ENCODE data around the gene KRTAP10-2. TPM values are rescaled to one million over a fixed set of nuclear protein-coding genes. Genes with fewer than 3 reads are reported as not detected.
A peak's percentile ranks its signal among the peaks of the same experiment; 100 is the strongest.
"Not testable (repeated sequence)": the region's sequence is repeated elsewhere in the genome, so short reads cannot be mapped to it uniquely, and the experiment has no call there.

KRTAP10-2 gene
- not detected for total RNA-seq

DNA sequence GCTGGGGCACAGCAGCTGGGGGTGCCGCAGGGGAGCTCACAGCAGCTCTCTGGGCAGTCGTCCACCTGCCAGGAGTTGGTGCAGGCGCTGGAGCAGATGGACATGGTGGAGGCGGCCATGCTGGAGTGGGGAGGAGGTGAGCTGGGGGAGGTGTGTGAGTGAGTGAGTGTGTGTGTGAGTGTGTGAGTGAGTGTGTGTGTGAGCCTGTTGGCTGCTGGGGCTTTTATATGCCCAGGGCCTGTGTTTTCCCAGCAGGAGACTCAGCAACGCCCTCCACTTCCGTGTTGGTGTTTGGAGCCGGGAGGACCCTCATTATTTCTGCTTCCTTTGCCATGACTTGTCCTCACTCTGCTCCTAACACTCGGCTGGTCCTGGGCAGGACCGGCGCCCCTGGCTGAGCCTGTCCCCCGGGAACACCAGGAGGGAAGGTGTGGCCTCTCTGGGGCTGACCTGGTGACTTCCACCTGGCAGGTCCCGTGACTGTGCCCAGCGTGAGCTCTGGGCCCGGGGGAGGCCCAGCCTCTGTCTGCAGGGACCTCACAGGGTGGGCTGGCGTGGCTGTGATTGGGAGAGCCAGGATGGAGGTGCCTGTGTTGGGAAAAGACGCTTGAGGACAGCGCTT is at the start of gene KRTAP10-2:
TSS of gene KRTAP10-2 (minus strand) at position 166 of the 622 bp plus-strand sequence. CDS start at position 119, 47 bp downstream.
- H3K27ac Mint-ChIP-seq: peak within 1 kb of the TSS; percentile 51
- peaks cover 16% of the 10 kb centered on the region for H3K9me3 Mint-ChIP-seq
- no peak for DNase-seq
- H3K27me3 Mint-ChIP-seq: no peaks in the 10 kb centered on the region
- peaks cover 17% of the 10 kb centered on the region for H3K36me3 Mint-ChIP-seq (ENCODE audit: low read depth)
- POLR2A ChIA-PET: no interaction called here
- peaks cover 15% of the 10 kb centered on the region for H3K4me1 Mint-ChIP-seq
- CTCF ChIA-PET: interaction anchor here (1.0 to 1.2 kb wide), 2 partner anchors 10 to 41 kb away, joined by 3 read pairs; no protein-coding TSS in a partner anchor
- H3K4me3 Mint-ChIP-seq: no peak within 1 kb of the TSS

DNA sequence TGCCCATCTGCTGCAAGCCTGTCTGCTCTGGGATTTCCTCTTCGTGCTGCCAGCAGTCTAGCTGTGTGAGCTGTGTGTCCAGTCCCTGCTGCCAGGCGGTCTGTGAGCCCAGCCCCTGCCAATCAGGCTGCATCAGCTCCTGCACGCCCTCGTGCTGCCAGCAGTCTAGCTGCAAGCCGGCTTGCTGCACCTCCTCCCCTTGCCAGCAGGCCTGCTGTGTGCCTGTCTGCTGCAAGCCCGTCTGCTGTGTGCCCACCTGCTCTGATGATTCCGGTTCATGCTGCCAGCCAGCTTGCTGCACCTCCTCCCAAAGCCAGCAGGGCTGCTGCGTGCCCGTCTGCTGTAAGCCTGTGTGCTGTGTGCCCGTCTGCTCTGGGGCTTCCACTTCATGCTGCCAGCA is 49.8 kb upstream of the KRTAP10-2 start:
- H3K27ac Mint-ChIP-seq; H3K4me3 Mint-ChIP-seq; DNase-seq; H3K36me3 Mint-ChIP-seq (ENCODE audit: low read depth); POLR2A ChIA-PET; H3K4me1 Mint-ChIP-seq: not testable (repeated sequence)
- CTCF ChIA-PET: interaction anchor here (0.5 to 0.6 kb wide), 2 partner anchors 14 to 57 kb away, joined by 3 to 5 read pairs; no protein-coding TSS in a partner anchor
- peaks cover 16% of the 10 kb centered on the region for H3K27me3 Mint-ChIP-seq
- peaks cover 11% of the 10 kb centered on the region for H3K9me3 Mint-ChIP-seq

DNA sequence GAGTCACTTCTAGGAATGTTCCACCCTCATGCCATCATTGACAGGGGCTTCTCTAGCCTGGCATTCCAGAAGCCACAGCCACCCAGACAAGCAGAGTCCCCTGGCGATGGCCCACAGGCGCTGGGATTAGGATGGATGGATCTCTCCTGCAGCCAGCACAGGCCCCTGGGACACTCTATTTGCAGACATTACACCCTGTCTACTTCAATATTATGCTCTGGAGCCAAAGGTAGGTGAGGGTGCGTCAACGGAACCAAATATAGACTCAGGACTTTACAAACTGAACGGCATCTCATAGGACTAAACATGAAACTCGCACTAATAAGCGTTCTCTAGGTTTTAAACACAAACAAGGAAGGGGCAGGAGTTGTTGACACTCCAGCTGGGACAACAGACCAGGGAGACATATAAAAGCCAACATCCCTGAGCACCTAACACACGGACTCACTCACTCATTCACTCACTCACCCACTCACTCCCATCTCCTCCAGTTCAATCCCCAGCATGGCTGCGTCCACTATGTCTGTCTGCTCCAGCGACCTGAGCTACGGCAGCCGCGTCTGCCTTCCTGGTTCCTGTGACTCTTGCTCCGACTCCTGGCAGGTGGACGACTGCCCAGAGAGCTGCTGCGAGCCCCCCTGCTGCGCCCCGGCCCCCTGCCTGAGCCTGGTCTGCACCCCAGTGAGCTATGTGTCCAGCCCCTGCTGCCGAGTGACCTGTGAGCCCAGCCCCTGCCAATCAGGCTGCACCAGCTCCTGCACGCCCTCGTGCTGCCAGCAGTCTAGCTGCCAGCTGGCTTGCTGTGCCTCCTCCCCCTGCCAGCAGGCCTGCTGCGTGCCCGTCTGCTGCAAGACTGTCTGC is 49.0 kb upstream of the KRTAP10-2 start, which contains the start of gene KRTAP10-7:
TSS of gene KRTAP10-7 (plus strand) at position 480 of the 861 bp plus-strand sequence. CDS start at position 505, 25 bp downstream.
- Mint-ChIP-seq H3K27me3 (peaks cover 14% of the 10 kb centered on the region), H3K9me3 (peaks cover 11% of the 10 kb centered on the region)
- POLR2A ChIA-PET; H3K27ac Mint-ChIP-seq; DNase-seq; H3K4me3 Mint-ChIP-seq; CTCF ChIA-PET; H3K4me1 Mint-ChIP-seq; H3K36me3 Mint-ChIP-seq (ENCODE audit: low read depth): not testable (repeated sequence)

GRCh38 chr21:44599264-44600029 is 48.1 kb upstream of the KRTAP10-2 start:
- peaks cover 11% of the 10 kb centered on the region for H3K27me3 Mint-ChIP-seq

DNA sequence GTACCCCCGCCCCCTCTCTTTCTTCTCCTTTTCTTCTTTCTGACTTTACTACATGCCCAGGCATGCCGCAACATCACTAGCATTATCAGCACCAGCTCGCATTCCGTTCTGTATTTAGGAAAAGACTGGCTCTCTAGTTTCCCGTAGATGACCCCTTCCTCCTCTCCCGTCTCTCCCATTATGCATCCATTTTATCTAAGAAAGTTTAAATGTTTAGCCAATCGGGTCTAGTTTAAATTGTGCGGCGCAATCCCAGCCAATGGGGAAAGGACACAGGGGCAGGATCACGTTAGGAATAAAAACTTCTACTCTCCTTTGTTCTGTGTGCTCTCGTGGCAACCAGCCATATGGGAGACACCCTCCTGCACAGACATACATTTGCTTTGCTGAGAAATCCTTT is 46.8 kb upstream of the KRTAP10-2 start:
- ChIA-PET CTCF (interaction anchor here (1.2 kb wide), 1 partner anchor 28 kb away, joined by 3 read pairs; no protein-coding TSS in a partner anchor), POLR2A (no interaction called here)
- H3K4me1 Mint-ChIP-seq: peaks cover 1% of the 10 kb centered on the region
- no peaks in the 10 kb centered on the region for H3K36me3 Mint-ChIP-seq (ENCODE audit: low read depth)
- no peak overlapping the region for H3K27ac Mint-ChIP-seq
- DNase-seq: no peak
- H3K27me3 Mint-ChIP-seq: peaks cover 11% of the 10 kb centered on the region
- H3K4me3 Mint-ChIP-seq: no peak overlapping the region
- peaks cover 4% of the 10 kb centered on the region for H3K9me3 Mint-ChIP-seq

More at GRCh38 chr21:44599264-44600029, 48.1 kb upstream of the KRTAP10-2 start:
- Mint-ChIP-seq H3K4me1 (no peaks in the 10 kb centered on the region), H3K4me3 (no peak overlapping the region), H3K27ac (no peak overlapping the region), H3K36me3 (ENCODE audit: low read depth) (no peaks in the 10 kb centered on the region), H3K9me3 (peaks cover 5% of the 10 kb centered on the region)
- no peak for DNase-seq
- ChIA-PET CTCF (no interaction called here), POLR2A (no interaction called here)

GRCh38 chr21:44596068-44596725 is 44.9 kb upstream of the KRTAP10-2 start:
- peaks cover 11% of the 10 kb centered on the region for H3K27me3 Mint-ChIP-seq
- no peak overlapping the region for H3K4me3 Mint-ChIP-seq
- ChIA-PET POLR2A (no interaction called here), CTCF (interaction anchor here (0.9 to 2.1 kb wide), 2 partner anchors 13 to 22 kb away, joined by 4 to 6 read pairs; no protein-coding TSS in a partner anchor)
- DNase-seq: no peak
- H3K36me3 Mint-ChIP-seq (ENCODE audit: low read depth): no peaks in the 10 kb centered on the region
- H3K27ac Mint-ChIP-seq: no peak overlapping the region
- peaks cover 4% of the 10 kb centered on the region for H3K9me3 Mint-ChIP-seq
- H3K4me1 Mint-ChIP-seq: peaks cover 1% of the 10 kb centered on the region

DNA sequence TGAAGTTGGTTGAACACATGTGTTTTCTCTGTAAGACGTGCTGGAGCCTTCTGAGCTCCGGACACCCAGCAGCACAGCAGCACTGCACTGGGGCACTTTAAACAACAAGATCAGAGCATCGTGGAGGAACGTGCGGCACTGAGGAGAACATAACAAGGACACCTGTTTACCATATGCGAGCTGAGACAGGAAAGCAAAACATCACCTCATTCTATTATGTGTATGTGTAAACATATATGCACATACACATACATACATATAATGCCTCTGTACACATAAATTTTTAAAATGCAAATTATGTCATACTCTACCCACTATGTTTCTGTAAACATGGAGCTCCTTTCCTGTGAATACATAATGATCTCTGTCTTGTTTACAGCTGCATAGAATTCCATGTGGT is 44.2 kb upstream of the KRTAP10-2 start:
- peaks cover 4% of the 10 kb centered on the region for H3K9me3 Mint-ChIP-seq
- H3K27me3 Mint-ChIP-seq: peaks cover 11% of the 10 kb centered on the region
- no peak overlapping the region for H3K27ac Mint-ChIP-seq
- ChIA-PET POLR2A (no interaction called here), CTCF (interaction anchor here (0.9 to 2.1 kb wide), 2 partner anchors 12 to 21 kb away, joined by 4 to 6 read pairs; no protein-coding TSS in a partner anchor)
- DNase-seq: no peak
- peaks cover 1% of the 10 kb centered on the region for H3K4me1 Mint-ChIP-seq
- H3K4me3 Mint-ChIP-seq: no peak overlapping the region
- no peaks in the 10 kb centered on the region for H3K36me3 Mint-ChIP-seq (ENCODE audit: low read depth)

GRCh38 chr21:44594406-44594916 is 43.2 kb upstream of the KRTAP10-2 start:
- H3K27ac Mint-ChIP-seq: no peak overlapping the region
- no peak for DNase-seq
- H3K4me3 Mint-ChIP-seq: no peak overlapping the region
- ChIA-PET POLR2A (no interaction called here), CTCF (interaction anchor here (0.7 to 2.1 kb wide), 2 partner anchors 11 to 25 kb away, joined by 3 to 6 read pairs; no protein-coding TSS in a partner anchor)
- peaks cover 11% of the 10 kb centered on the region for H3K27me3 Mint-ChIP-seq
- H3K36me3 Mint-ChIP-seq (ENCODE audit: low read depth): no peaks in the 10 kb centered on the region
- H3K4me1 Mint-ChIP-seq: peaks cover 1% of the 10 kb centered on the region
- H3K9me3 Mint-ChIP-seq: peaks cover 4% of the 10 kb centered on the region

DNA sequence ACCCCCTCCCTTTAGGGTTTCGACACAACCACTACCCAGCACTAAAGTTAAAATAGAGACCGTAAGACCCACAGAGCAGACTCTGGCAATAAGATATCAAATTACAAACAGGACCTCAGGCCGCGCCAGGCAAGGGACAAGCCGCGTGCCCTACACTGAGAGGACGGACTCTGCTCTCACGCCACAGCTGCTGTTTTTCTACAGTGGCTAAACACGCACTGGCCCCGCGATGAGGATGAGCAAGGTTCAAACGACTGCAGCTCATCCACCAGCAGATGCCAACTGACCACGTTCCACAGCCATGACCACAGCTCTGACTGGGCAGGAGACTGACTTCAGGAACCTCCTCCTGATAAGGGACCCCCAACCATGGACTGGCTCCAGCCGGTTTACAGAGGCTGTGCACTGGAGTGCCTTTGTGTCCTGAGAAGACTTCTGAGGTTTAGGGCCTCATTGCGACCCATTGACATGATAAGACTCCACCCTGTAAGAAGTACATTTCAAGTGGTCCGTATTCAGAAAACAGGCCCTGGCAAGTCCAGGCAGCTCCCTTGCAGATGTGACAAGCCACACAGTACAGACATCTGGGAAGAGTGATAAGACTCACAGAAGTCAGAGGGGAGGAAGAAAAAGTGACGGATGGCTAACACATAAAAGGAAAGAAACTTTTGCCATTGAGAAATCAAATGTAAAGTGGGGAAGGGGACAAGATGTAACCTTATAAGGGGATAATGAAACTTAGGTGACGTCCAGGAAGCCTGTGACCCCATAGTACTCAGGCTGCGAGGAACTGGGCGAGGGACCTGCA is 42.5 kb upstream of the KRTAP10-2 start:
- CTCF ChIA-PET: no interaction called here
- Mint-ChIP-seq H3K36me3 (ENCODE audit: low read depth) (no peaks in the 10 kb centered on the region), H3K27ac (no peak overlapping the region), H3K4me1 (peaks cover 1% of the 10 kb centered on the region), H3K9me3 (peaks cover 4% of the 10 kb centered on the region), H3K4me3 (no peak overlapping the region), H3K27me3 (peaks cover 11% of the 10 kb centered on the region)
- POLR2A ChIA-PET: no interaction called here
- DNase-seq: no peak

GRCh38 chr21:44592446-44593311 is 41.4 kb upstream of the KRTAP10-2 start, which contains the start of gene KRTAP10-6:
KRTAP10-6 (minus strand) TSS chr21:44592505; CDS start chr21:44592484, 21 bp downstream.
- H3K9me3 Mint-ChIP-seq: no peaks in the 10 kb centered on the region
- H3K27me3 Mint-ChIP-seq: peaks cover 9% of the 10 kb centered on the region
- no peak for DNase-seq
- peaks cover 1% of the 10 kb centered on the region for H3K4me1 Mint-ChIP-seq
- CTCF ChIA-PET: no interaction called here
- POLR2A ChIA-PET: no interaction called here
- H3K27ac Mint-ChIP-seq: no peak within 1 kb of the TSS
- no peaks in the 10 kb centered on the region for H3K36me3 Mint-ChIP-seq (ENCODE audit: low read depth)
- H3K4me3 Mint-ChIP-seq: no peak within 1 kb of the TSS

DNA sequence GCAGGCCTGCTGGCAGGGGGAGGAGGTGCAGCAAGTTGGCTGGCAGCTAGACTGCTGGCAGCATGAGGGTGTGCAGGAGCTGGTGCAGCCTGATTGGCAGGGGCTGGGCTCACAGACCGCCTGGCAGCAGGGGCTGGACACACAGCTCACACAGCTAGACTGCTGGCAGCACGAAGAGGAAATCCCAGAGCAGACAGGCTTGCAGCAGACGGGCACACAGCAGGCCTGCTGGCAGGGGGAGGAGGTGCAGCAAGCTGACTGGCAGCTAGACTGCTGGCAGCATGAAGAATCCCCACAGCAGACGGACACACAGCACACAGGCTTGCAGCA is 40.5 kb upstream of the KRTAP10-2 start:
- H3K4me3 Mint-ChIP-seq; H3K27ac Mint-ChIP-seq; H3K4me1 Mint-ChIP-seq; H3K9me3 Mint-ChIP-seq; DNase-seq; H3K36me3 Mint-ChIP-seq (ENCODE audit: low read depth); POLR2A ChIA-PET; CTCF ChIA-PET: not testable (repeated sequence)
- H3K27me3 Mint-ChIP-seq: peaks cover 17% of the 10 kb centered on the region

Measured in activated CD4-positive, alpha-beta T cell treated with anti-CD3 and anti-CD28 coated beads, Interleukin-2, amount 10 ng/mL, durations not matched to agents 7 days and 5 days (primary cell).